Naive thymus-derived CD8-positive, alpha-beta T cell (primary cell): ENCODE data around the gene MRPL34. TPM values are rescaled to one million over a fixed set of nuclear protein-coding genes. Genes with fewer than 3 reads are reported as not detected.

ENCODE experiments used
- ATAC-seq, 2 donors: fragments of 150-1000 bp; cut with Tn5 transposase in 1 of 2; sonication (Bioruptor Pico), chemical (Tn5 transposase) in 1 of 2; 1 replicate in 1 of 2; 2 replicates in 1 of 2; pipeline ENCODE4 v1.10.0; 2021; ENCODE audit warnings: mild to moderate bottlenecking in 2 of 2, moderate library complexity in 2 of 2
- POLR2A ChIA-PET: fragments of 350-600 bp; sonication (Branson Sonifier 250); formaldehyde crosslinking; loops from one replicate; lab custom pipeline; 2021; ENCODE audit warnings: antibody characterized with exemption; lab: Charles Lee
- DNase-seq, 10 donors: peaks; one replicate each; pipeline versions ENCODE4 v3.0.0 to v3.0.0-alpha.2; 2020 to 2022
- H3K27ac Mint-ChIP-seq, 10 donors: one replicate each; pipeline ENCODE4 v1.8.0; 2020 to 2022; ENCODE audit warnings: mild to moderate bottlenecking in 10 of 10, mixed read lengths in 10 of 10, moderate library complexity in 4 of 10, inconsistent platforms in 1 of 10
- H3K27me3 Mint-ChIP-seq, 5 donors: one replicate each; pipeline ENCODE4 v1.8.0; 2021 to 2022; ENCODE audit warnings: mixed read lengths in 5 of 5
- H3K36me3 Mint-ChIP-seq, 3 donors: one replicate each; pipeline ENCODE4 v1.8.0; 2020 to 2022; ENCODE audit warnings: mixed read lengths in 3 of 3, mild to moderate bottlenecking in 2 of 3, inconsistent platforms in 1 of 3
- H3K4me1 Mint-ChIP-seq, 4 donors: one replicate each; pipeline ENCODE4 v1.8.0; 2021 to 2022; ENCODE audit warnings: mixed read lengths in 4 of 4
- H3K4me3 Mint-ChIP-seq, 10 donors: one replicate each; pipeline ENCODE4 v1.8.0; 2020 to 2022; ENCODE audit warnings: mild to moderate bottlenecking in 10 of 10, mixed read lengths in 10 of 10, moderate library complexity in 6 of 10, inconsistent platforms in 1 of 10
- H3K9me3 Mint-ChIP-seq, 9 donors: one replicate each; pipeline ENCODE4 v1.8.0; 2020 to 2022; ENCODE audit warnings: mixed read lengths in 9 of 9, mild to moderate bottlenecking in 3 of 9, inconsistent platforms in 1 of 9, moderate library complexity in 1 of 9
- polyA plus RNA-seq, 3 donors: library from polyadenylated mRNA; unstranded; fragments of 300-500 nt; fragmentation: Illumina TruSeq; gene quantifications; one replicate each; pipeline ENCODE4 v1.2.3, GENCODE V29; 2021
- total RNA-seq, 8 experiments: library from RNA in 2 of 8; stranded (reverse) in 2 of 8; gene quantifications; one replicate each; pipeline ENCODE4 v1.2.3 and lab custom pipeline; 2021 to 2026

The MRPL34 gene
- total RNA-seq (10 to 100 TPM; 69.3 to 71.1 TPM), polyA plus RNA-seq (100 to 1,000 TPM; 216 to 221 (median 221) TPM), total RNA-seq (lab: John Stamatoyannopoulos, UW) (7.9 to 36.5 (median 26.6) reads per million in 6 experiments)

- POLR2A ChIA-PET: interaction anchor here (0.7 to 2.8 kb wide), 20 partner anchors 10 to 792 kb away, joined by 3 to 16 read pairs (median 4); partner anchors contain the start of genes ANO8, BABAM1, MVB12A and USE1
- ATAC-seq: peak; percentile 59 to 63
- Mint-ChIP-seq H3K4me1 (peaks cover 29 to 64% (median 59%) of the 10 kb centered on the region in 4 donors), H3K36me3 (no peaks in the 10 kb centered on the region), H3K27me3 (no peaks in the 10 kb centered on the region), H3K27ac (peak within 1 kb of the TSS; percentile 41 to 96 (median 93)), H3K4me3 (peak within 1 kb of the TSS; percentile 82 to 94 (median 91)), H3K9me3 (no peaks in the 10 kb centered on the region)
- DNase-seq: peak; percentile 84 to 98 (median 93)
Measured at GRCh38 chr19:17305517-17306284, at the start of gene MRPL34. Gene MRPL34 (plus strand): TSS chr19:17305872. CDS start chr19:17305893, 21 bp downstream.

GRCh38 chr19:17256130-17256529, 49.5 kb upstream of the MRPL34 start:
- POLR2A ChIA-PET: interaction anchor here (0.6 to 2.8 kb wide), 3 partner anchors 11 to 1392 kb away, joined by 3 to 10 read pairs (median 5); partner anchors contain the start of gene BABAM1
- Mint-ChIP-seq H3K36me3 (no peaks in the 10 kb centered on the region), H3K9me3 (peaks cover 0 to 2% (median 0%) of the 10 kb centered on the region in 9 donors)

GRCh38 chr19:17259118-17259780, 46.4 kb upstream of the MRPL34 start:
- ATAC-seq: no peak
- POLR2A ChIA-PET: interaction anchor here (1.7 kb wide), 1 partner anchor 24 kb away, joined by 3 read pairs; no protein-coding TSS in a partner anchor

More at GRCh38 chr19:17256130-17256529, 49.5 kb upstream of the MRPL34 start:
- ATAC-seq (no peak), DNase-seq (no peak)
- H3K4me3 Mint-ChIP-seq: no peak overlapping the region
- H3K27ac Mint-ChIP-seq: no peak overlapping the region
- peaks cover 4 to 7% (median 5%) of the 10 kb centered on the region in 4 donors for H3K4me1 Mint-ChIP-seq
- peaks cover 0 to 1% (median 0%) of the 10 kb centered on the region in 5 donors for H3K27me3 Mint-ChIP-seq

GRCh38 chr19:17259934-17260333, 45.7 kb upstream of the MRPL34 start:
- H3K4me3 Mint-ChIP-seq: no peak overlapping the region
- peaks cover 6 to 12% (median 9%) of the 10 kb centered on the region in 4 donors for H3K4me1 Mint-ChIP-seq
- no peaks in the 10 kb centered on the region for H3K36me3 Mint-ChIP-seq
- ATAC-seq: no peak
- H3K27ac Mint-ChIP-seq: no peak overlapping the region
- DNase-seq: no peak
- POLR2A ChIA-PET: interaction anchor here (1.7 kb wide), 2 partner anchors 22 to 24 kb away, joined by 3 to 5 read pairs; partner anchors contain the start of gene ANKLE1
- peaks cover 0 to 1% (median 0%) of the 10 kb centered on the region in 5 donors for H3K27me3 Mint-ChIP-seq
- peaks cover 0 to 2% (median 0%) of the 10 kb centered on the region in 9 donors for H3K9me3 Mint-ChIP-seq

More at GRCh38 chr19:17259118-17259780, 46.4 kb upstream of the MRPL34 start:
- peaks cover 0 to 2% (median 0%) of the 10 kb centered on the region in 9 donors for H3K9me3 Mint-ChIP-seq
- no peak overlapping the region for H3K4me3 Mint-ChIP-seq
- H3K36me3 Mint-ChIP-seq: no peaks in the 10 kb centered on the region
- DNase-seq: no peak
- peaks cover 4 to 7% (median 5%) of the 10 kb centered on the region in 4 donors for H3K4me1 Mint-ChIP-seq
- H3K27ac Mint-ChIP-seq: no peak overlapping the region
- H3K27me3 Mint-ChIP-seq: peaks cover 0 to 1% (median 0%) of the 10 kb centered on the region in 5 donors

GRCh38 chr19:17260842-17261325, 44.8 kb upstream of the MRPL34 start:
- POLR2A ChIA-PET: interaction anchor here (0.7 to 1.7 kb wide), 2 partner anchors 21 to 263 kb away, joined by 4 to 5 read pairs; partner anchors contain the start of gene ANKLE1
- DNase-seq (peak; percentile 75 to 92 (median 87)), ATAC-seq (peak; percentile 100)
- H3K27me3 Mint-ChIP-seq: peaks cover 0 to 1% (median 0%) of the 10 kb centered on the region in 5 donors
- peaks cover 6 to 12% (median 10%) of the 10 kb centered on the region in 4 donors for H3K4me1 Mint-ChIP-seq
- no peak overlapping the region for H3K4me3 Mint-ChIP-seq
- peak overlapping the region in 3 of 10 donors; percentile 0 to 11 (median 1) for H3K27ac Mint-ChIP-seq
- H3K36me3 Mint-ChIP-seq: no peaks in the 10 kb centered on the region
- peaks cover 0 to 2% (median 0%) of the 10 kb centered on the region in 9 donors for H3K9me3 Mint-ChIP-seq

GRCh38 chr19:17262557-17262956, 43.1 kb upstream of the MRPL34 start:
- ATAC-seq: no peak
- peaks cover 0 to 2% (median 0%) of the 10 kb centered on the region in 9 donors for H3K9me3 Mint-ChIP-seq
- no peak for DNase-seq
- peak overlapping the region in 1 of 10 donors; percentile 9 for H3K27ac Mint-ChIP-seq
- peaks cover 0 to 1% (median 0%) of the 10 kb centered on the region in 5 donors for H3K27me3 Mint-ChIP-seq
- no peak overlapping the region for H3K4me3 Mint-ChIP-seq
- peaks cover 11 to 21% (median 19%) of the 10 kb centered on the region in 4 donors for H3K4me1 Mint-ChIP-seq
- POLR2A ChIA-PET: interaction anchor here (0.6 kb wide), 1 partner anchor 494 kb away, joined by 3 read pairs; no protein-coding TSS in a partner anchor
- H3K36me3 Mint-ChIP-seq: no peaks in the 10 kb centered on the region

- Mint-ChIP-seq H3K4me3 (no peak overlapping the region), H3K4me1 (peaks cover 11 to 30% (median 27%) of the 10 kb centered on the region in 4 donors), H3K9me3 (peaks cover 0 to 2% (median 0%) of the 10 kb centered on the region in 9 donors), H3K27ac (peak overlapping the region in 8 of 10 donors; percentile 23 to 82 (median 74)), H3K27me3 (peaks cover 0 to 1% (median 0%) of the 10 kb centered on the region in 5 donors), H3K36me3 (no peaks in the 10 kb centered on the region)
- ATAC-seq (no peak), DNase-seq (no peak)
- POLR2A ChIA-PET: interaction anchor here (0.7 to 1.5 kb wide), 4 partner anchors 9 to 80 kb away, joined by 3 to 5 read pairs (median 4); partner anchors contain the start of gene ANKLE1
Measured at GRCh38 chr19:17263712-17264640, 41.7 kb upstream of the MRPL34 start.

GRCh38 chr19:17264641-17264979, 41.1 kb upstream of the MRPL34 start, which contains the start of gene USHBP1:
Gene USHBP1 (minus strand): TSS chr19:17264745. CDS start chr19:17264299, 446 bp downstream.
- POLR2A ChIA-PET: interaction anchor here (0.7 to 1.5 kb wide), 4 partner anchors 10 to 80 kb away, joined by 3 to 5 read pairs (median 4); partner anchors contain the start of gene ANKLE1
- DNase-seq: no peak
- Mint-ChIP-seq H3K36me3 (peaks cover 0 to 1% (median 0%) of the 10 kb centered on the region in 3 donors), H3K27ac (peak within 1 kb of the TSS in 9 of 10 donors; percentile 23 to 82 (median 70)), H3K4me3 (no peak within 1 kb of the TSS), H3K9me3 (peaks cover 0 to 2% (median 0%) of the 10 kb centered on the region in 9 donors), H3K4me1 (peaks cover 11 to 30% (median 27%) of the 10 kb centered on the region in 4 donors), H3K27me3 (peaks cover 0 to 1% (median 0%) of the 10 kb centered on the region in 5 donors)
- no peak for ATAC-seq

GRCh38 chr19:17266026-17266425, 39.6 kb upstream of the MRPL34 start:
- ATAC-seq (no peak), DNase-seq (no peak)
- Mint-ChIP-seq H3K27me3 (peaks cover 0 to 1% (median 0%) of the 10 kb centered on the region in 5 donors), H3K9me3 (no peaks in the 10 kb centered on the region), H3K4me1 (peaks cover 7 to 28% (median 21%) of the 10 kb centered on the region in 4 donors), H3K4me3 (no peak overlapping the region), H3K36me3 (peaks cover 0 to 15% (median under 1%) of the 10 kb centered on the region in 3 donors), H3K27ac (peak overlapping the region in 3 of 10 donors; percentile 40 to 83 (median 49))
- POLR2A ChIA-PET: interaction anchor here (0.6 to 3.4 kb wide), 7 partner anchors 9 to 617 kb away, joined by 3 to 20 read pairs (median 10); partner anchors contain the start of genes ANKLE1, MRPL34, MVB12A and USE1

- Mint-ChIP-seq H3K36me3 (peaks cover 0 to 21% (median 5%) of the 10 kb centered on the region in 3 donors), H3K27me3 (peaks cover 0 to 1% (median 0%) of the 10 kb centered on the region in 5 donors), H3K27ac (peak overlapping the region; percentile 38 to 96 (median 76)), H3K4me1 (peaks cover 7 to 27% (median 22%) of the 10 kb centered on the region in 4 donors), H3K9me3 (no peaks in the 10 kb centered on the region), H3K4me3 (peak overlapping the region; percentile 68 to 90 (median 83))
- ATAC-seq (no peak), DNase-seq (no peak)
- POLR2A ChIA-PET: interaction anchor here (0.6 to 3.4 kb wide), 14 partner anchors 9 to 617 kb away, joined by 3 to 20 read pairs (median 6); partner anchors contain the start of genes ANKLE1, DDA1, MRPL34 and MVB12A
Measured at GRCh38 chr19:17266589-17266974, 39.1 kb upstream of the MRPL34 start.
